OCI-LY7 (cell line): ENCODE measurements around the gene GCA. TPM values are rescaled to one million over a fixed set of nuclear protein-coding genes. Genes with fewer than 3 reads are reported as not detected.

Source experiments
- BruUV-seq: library from RNA; stranded (reverse); fragments of 400-500 nt; replicated peaks from 2 replicates; lab custom pipeline; 2021; lab: Mats Ljungman, UMichigan
- CTCF ChIA-PET: fragments of 300-600 bp; sonication (Branson Sonifier 250); formaldehyde crosslinking; loops from one replicate; lab custom pipeline; 2022; ENCODE audit warnings: antibody characterized with exemption; ENCODE audit not compliant: unreplicated experiment; lab: Charles Lee
- POLR2A ChIA-PET: fragments of 300-600 bp; sonication (Branson Sonifier 250); formaldehyde crosslinking; loops from one replicate; lab custom pipeline; 2022; ENCODE audit warnings: antibody characterized with exemption; lab: Charles Lee
- DNase-seq: peaks from one replicate; pipeline ENCODE4 v3.0.0-alpha.2; 2015; ENCODE audit warnings: low spot score
- H2AFZ ChIP-seq: fragments of 200-600 bp; sonication (generic), shearing (Covaris generic); 2 replicates; pipeline ENCODE4 v1.6.1; 2014; ENCODE audit warnings: mild to moderate bottlenecking, antibody characterized with exemption, low read length, moderate library complexity
- H3K27ac ChIP-seq: fragments of 200-600 bp; sonication (generic); 2 replicates; pipeline ENCODE4 v1.5.1; 2014; ENCODE audit warnings: mixed run types, low read depth, mild to moderate bottlenecking, moderate library complexity, low read length, inconsistent platforms; ENCODE audit not compliant: poor library complexity, severe bottlenecking
- H3K36me3 ChIP-seq: fragments of 200-600 bp; sonication (generic); 2 replicates; pipeline ENCODE4 v1.6.1; 2014; ENCODE audit warnings: mild to moderate bottlenecking, antibody characterized with exemption, low read length, moderate library complexity, mixed read lengths; ENCODE audit not compliant: insufficient read depth
- H3K4me1 ChIP-seq: fragments of 200-600 bp; sonication (generic); 2 replicates; pipeline ENCODE4 v1.5.1; 2014; ENCODE audit warnings: mild to moderate bottlenecking, low read length; ENCODE audit not compliant: insufficient read depth, poor library complexity, severe bottlenecking
- H3K4me2 ChIP-seq: fragments of 200-600 bp; sonication (generic); 2 replicates; pipeline ENCODE4 v1.6.1; 2014; ENCODE audit warnings: mild to moderate bottlenecking, low read length
- H3K4me3 ChIP-seq: fragments of 200-600 bp; sonication (generic); 2 replicates; pipeline ENCODE4 v1.5.1; 2014; ENCODE audit warnings: mild to moderate bottlenecking, low read depth, low read length; ENCODE audit not compliant: poor library complexity, severe bottlenecking
- H3K79me2 ChIP-seq: fragments of 200-600 bp; sonication (generic); 2 replicates; pipeline ENCODE4 v1.6.1; 2016; ENCODE audit warnings: low read depth, mild to moderate bottlenecking, low read length, moderate library complexity, mixed read lengths; ENCODE audit not compliant: insufficient read depth
- H3K9me2 ChIP-seq: fragments of 200-600 bp; sonication (generic); 2 replicates; pipeline ENCODE4 v1.6.1; 2016; ENCODE audit warnings: mild to moderate bottlenecking, low read length, mixed read lengths; ENCODE audit not compliant: insufficient read depth
- H3K9me3 ChIP-seq: fragments of 200-600 bp; sonication (generic); 2 replicates; pipeline ENCODE4 v1.6.1; 2014; ENCODE audit warnings: mild to moderate bottlenecking, mixed run types, low read length, mixed read lengths
- H4K20me1 ChIP-seq: fragments of 200-600 bp; sonication (generic); 2 replicates; pipeline ENCODE4 v1.6.1; 2014; ENCODE audit warnings: mild to moderate bottlenecking, antibody characterized with exemption, low read length, moderate library complexity, mixed read lengths; ENCODE audit not compliant: insufficient read depth
- EZH2phosphoT487 ChIP-seq: fragments of 200-600 bp; sonication (generic); IDR thresholded peaks from 2 replicates; pipeline ENCODE4 v1.6.1; 2018; ENCODE audit warnings: low read depth, borderline replicate concordance, mild to moderate bottlenecking, mixed run types, antibody characterized with exemption, low read length, moderate library complexity, mixed read lengths
- intact Hi-C: fragments of 100-400 bp; cut with micrococcal nuclease; formaldehyde crosslinking; loops from one replicate; pipeline ENCODE4 v1.10.0; 2022; ENCODE audit not compliant: unreplicated experiment
- total RNA-seq, 2 experiments: library from RNA; depleted of rRNA in 1 of 2; stranded (reverse); fragments of >200 nt in 1 of 2; shearing (Covaris generic) in 1 of 2; gene quantifications; 2 replicates each; pipeline ENCODE4 v1.2.3, GENCODE V29; 2014 to 2022
- TF ChIP-seq, protein P1 (sequence below): fragments of 200-600 bp; sonication (generic); conservative IDR thresholded peaks from 2 replicates; pipeline ENCODE4 v1.5.1; 2014; ENCODE audit warnings: mild to moderate bottlenecking, antibody characterized with exemption, low read length, moderate library complexity, mixed read lengths

The GCA gene
- total RNA-seq, 2 experiments from 2014 or later = 37.3 to 38.4 TPM

DNA sequence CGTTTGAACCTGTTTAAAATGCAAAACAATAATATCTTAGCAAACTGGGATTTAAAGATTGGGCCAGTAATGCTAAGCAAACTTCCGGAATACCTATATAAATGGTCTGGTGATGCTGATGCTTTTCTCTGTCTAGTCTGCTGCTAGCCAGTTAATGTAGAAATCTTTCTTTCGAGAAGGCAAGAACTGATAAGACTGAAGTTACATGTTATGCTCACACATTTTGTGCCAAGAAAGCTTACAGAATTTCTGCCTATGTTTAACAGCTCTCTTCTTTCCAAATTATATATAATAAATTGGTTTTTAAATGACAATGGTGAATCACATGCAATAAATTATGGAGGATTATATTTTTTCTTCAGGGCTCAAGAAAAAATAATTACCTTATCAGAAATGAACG is 37.9 kb downstream of the GCA start:
- no TSS peak for BruUV-seq
- ChIA-PET CTCF (no interaction called here), POLR2A (interaction anchor here (0.6 to 1.2 kb wide), 2 partner anchors 22 to 81 kb away, joined by 3 read pairs; no protein-coding TSS in a partner anchor)
- no peak for TF ChIP-seq EZH2phosphoT487
- TF ChIP-seq, protein P1, sequence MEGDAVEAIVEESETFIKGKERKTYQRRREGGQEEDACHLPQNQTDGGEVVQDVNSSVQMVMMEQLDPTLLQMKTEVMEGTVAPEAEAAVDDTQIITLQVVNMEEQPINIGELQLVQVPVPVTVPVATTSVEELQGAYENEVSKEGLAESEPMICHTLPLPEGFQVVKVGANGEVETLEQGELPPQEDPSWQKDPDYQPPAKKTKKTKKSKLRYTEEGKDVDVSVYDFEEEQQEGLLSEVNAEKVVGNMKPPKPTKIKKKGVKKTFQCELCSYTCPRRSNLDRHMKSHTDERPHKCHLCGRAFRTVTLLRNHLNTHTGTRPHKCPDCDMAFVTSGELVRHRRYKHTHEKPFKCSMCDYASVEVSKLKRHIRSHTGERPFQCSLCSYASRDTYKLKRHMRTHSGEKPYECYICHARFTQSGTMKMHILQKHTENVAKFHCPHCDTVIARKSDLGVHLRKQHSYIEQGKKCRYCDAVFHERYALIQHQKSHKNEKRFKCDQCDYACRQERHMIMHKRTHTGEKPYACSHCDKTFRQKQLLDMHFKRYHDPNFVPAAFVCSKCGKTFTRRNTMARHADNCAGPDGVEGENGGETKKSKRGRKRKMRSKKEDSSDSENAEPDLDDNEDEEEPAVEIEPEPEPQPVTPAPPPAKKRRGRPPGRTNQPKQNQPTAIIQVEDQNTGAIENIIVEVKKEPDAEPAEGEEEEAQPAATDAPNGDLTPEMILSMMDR = no peak
- H3K9me3 ChIP-seq = no peaks in the 10 kb centered on the region
- H3K36me3 ChIP-seq = no peaks in the 10 kb centered on the region
- DNase-seq = no peak
- H3K4me3 ChIP-seq = no peak overlapping the region
- no peak overlapping the region for H2AFZ ChIP-seq
- H3K27ac ChIP-seq = no peak overlapping the region
- H3K4me1 ChIP-seq = no peaks in the 10 kb centered on the region
- no peaks in the 10 kb centered on the region for H3K79me2 ChIP-seq
- no peaks in the 10 kb centered on the region for H3K9me2 ChIP-seq
- intact Hi-C loops = no loop called here
- H3K4me2 ChIP-seq = no peak overlapping the region
- no peaks in the 10 kb centered on the region for H4K20me1 ChIP-seq

DNA sequence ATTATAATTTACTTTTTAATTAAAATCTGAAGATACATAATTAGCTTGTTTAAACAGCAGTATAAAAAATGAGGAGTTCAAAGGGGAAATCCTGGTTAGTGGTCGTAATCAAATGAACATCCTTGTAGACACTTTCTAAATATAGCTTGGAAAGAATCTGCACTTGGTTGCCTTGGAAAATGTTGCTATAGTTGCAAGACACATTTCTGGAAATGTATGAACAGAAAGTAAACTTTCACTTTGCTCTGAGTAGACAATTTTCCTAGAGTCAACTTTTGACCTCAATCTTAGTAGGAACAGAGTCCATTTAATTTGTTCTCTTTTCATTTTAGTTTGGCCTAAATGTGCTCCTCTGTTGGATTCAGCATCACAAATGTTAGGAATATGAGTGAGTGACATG is 38.3 kb downstream of the GCA start:
- Histone ChIP-seq H3K4me3 (no peak overlapping the region), H3K9me3 (no peaks in the 10 kb centered on the region), H3K36me3 (no peaks in the 10 kb centered on the region), H3K4me1 (no peaks in the 10 kb centered on the region), H3K4me2 (no peak overlapping the region), H3K79me2 (no peaks in the 10 kb centered on the region), H2AFZ (no peak overlapping the region), H3K27ac (no peak overlapping the region), H3K9me2 (no peaks in the 10 kb centered on the region), H4K20me1 (no peaks in the 10 kb centered on the region)
- intact Hi-C loops = no loop called here
- no TSS peak for BruUV-seq
- ChIA-PET CTCF (no interaction called here), POLR2A (interaction anchor here (0.6 to 1.2 kb wide), 5 partner anchors 8 to 81 kb away, joined by 3 read pairs; no protein-coding TSS in a partner anchor)
- TF ChIP-seq, protein P1 = no peak
- TF ChIP-seq EZH2phosphoT487 = no peak
- no peak for DNase-seq

DNA sequence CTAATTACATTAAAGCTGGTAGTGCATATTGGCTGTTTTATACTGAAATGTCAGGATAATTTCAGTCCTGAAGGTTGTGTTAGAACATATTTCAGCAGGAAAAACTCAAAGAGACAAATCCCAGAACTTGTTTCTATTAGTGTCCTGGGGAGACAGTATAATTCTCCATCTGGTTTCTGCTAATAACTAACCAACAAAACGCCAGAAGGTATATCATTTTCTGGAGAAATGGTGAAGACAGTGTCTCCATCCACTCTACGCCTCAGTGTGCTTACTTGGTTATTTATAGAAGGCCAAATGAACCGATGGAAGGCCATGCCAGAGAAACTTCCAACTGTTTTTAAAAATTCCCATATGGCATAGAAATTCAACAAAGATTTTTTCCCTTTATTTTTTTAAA is 41.6 kb downstream of the GCA start:
- intact Hi-C loops = no loop called here
- H2AFZ ChIP-seq = no peak overlapping the region
- no peaks in the 10 kb centered on the region for H3K9me2 ChIP-seq
- ChIA-PET POLR2A (interaction anchor here (1.1 kb wide), 1 partner anchor 20 kb away, joined by 4 read pairs; no protein-coding TSS in a partner anchor), CTCF (no interaction called here)
- H3K36me3 ChIP-seq = no peaks in the 10 kb centered on the region
- no peak overlapping the region for H3K4me2 ChIP-seq
- no peaks in the 10 kb centered on the region for H3K9me3 ChIP-seq
- no TSS peak for BruUV-seq
- TF ChIP-seq, protein P1 = no peak
- no peak for TF ChIP-seq EZH2phosphoT487
- H3K4me1 ChIP-seq = no peaks in the 10 kb centered on the region
- no peaks in the 10 kb centered on the region for H4K20me1 ChIP-seq
- no peak overlapping the region for H3K27ac ChIP-seq
- no peak for DNase-seq
- no peaks in the 10 kb centered on the region for H3K79me2 ChIP-seq
- no peak overlapping the region for H3K4me3 ChIP-seq
